ENCODE results near the gene PARD3. TPM values are rescaled to one million over a fixed set of nuclear protein-coding genes. Genes with fewer than 3 reads are reported as not detected.

The PARD3 gene
- total and polyA plus RNA-seq, 2 donors (not counting 3 experiments of a cell fraction or from before 2014, with no cell fraction given): 7.3 to 24.1 TPM

- Histone ChIP-seq H3K4me2 (ENCODE audit: insufficient read depth, low read length) (no peak overlapping the region), H3K79me2 (ENCODE audit: control insufficient read depth, insufficient read depth, low read length) (no peaks in the 10 kb centered on the region), H3K9me3 (replicated peaks; ENCODE audit: control insufficient read depth, insufficient read depth, low read length) (no peaks in the 10 kb centered on the region), H3K9ac (replicated peaks; ENCODE audit: extremely low read depth, insufficient read depth, low read length) (no peak overlapping the region), H3K27ac (ENCODE audit: insufficient read depth, low read depth, low read length) (no peak overlapping the region), H4K20me1 (replicated peaks; ENCODE audit: control insufficient read depth, extremely low read depth, insufficient read depth, low read length) (no peaks in the 10 kb centered on the region), H3K4me3 (replicated peaks in 1 of 3; ENCODE audit: insufficient read depth in 1 of 3, low read depth in 1 of 3, low read length in 3 of 3) (no peak overlapping the region), H2AFZ (ENCODE audit: low read depth, low read length) (no peak overlapping the region), H3K36me3 (ENCODE audit: control insufficient read depth in 2 of 2, extremely low read depth in 1 of 2, insufficient read depth in 2 of 2, low read length in 2 of 2) (no peaks in the 10 kb centered on the region), H3K4me1 (ENCODE audit: control insufficient read depth, extremely low read depth, insufficient read depth, low read length) (no peaks in the 10 kb centered on the region), H3K27me3 (ENCODE audit: control insufficient read depth in 2 of 2, insufficient read depth in 2 of 2, low read length in 2 of 2) (no peaks in the 10 kb centered on the region), H3K9me1 (replicated peaks; ENCODE audit: control insufficient read depth, extremely low read depth, insufficient read depth, low read length) (no peaks in the 10 kb centered on the region)
- TF ChIP-seq MAX (IDR thresholded peaks at IDR 0.05; ENCODE audit: insufficient read depth, insufficient read length): no peak
- no peak for TF ChIP-seq FOS (IDR thresholded peaks at IDR 0.05; ENCODE audit: borderline replicate concordance, insufficient read depth, low read length)
- TF ChIP-seq POLR2AphosphoS5 (IDR thresholded peaks at IDR 0.05; ENCODE audit: insufficient read depth, low read depth, low read length): no peak
- TF ChIP-seq JUN (IDR thresholded peaks at IDR 0.05; ENCODE audit: borderline replicate concordance, insufficient read depth, insufficient read length, low read depth): no peak
- no peak for TF ChIP-seq GATA2 (IDR thresholded peaks at IDR 0.05; ENCODE audit: insufficient read depth, insufficient read length, low read depth, low read length)
- no peak for TF ChIP-seq CTCF (IDR thresholded peaks at IDR 0.05; ENCODE audit: extremely low read depth in 1 of 2, insufficient read depth in 1 of 2, low read depth in 1 of 2, low read length in 2 of 2)
- no peak for TF ChIP-seq MYC (IDR thresholded peaks at IDR 0.05; ENCODE audit: low read depth, low read length)
- TF ChIP-seq EZH2 (IDR thresholded peaks at IDR 0.05; ENCODE audit: borderline replicate concordance, low read depth, low read length, severe bottlenecking): no peak
- TF ChIP-seq POLR2A (IDR thresholded peaks at IDR 0.05; ENCODE audit: low read depth, low read length): no peak
- no peak for FAIRE-seq
- no TSS peak for BruUV-seq (replicated peaks)
- POLR2A ChIA-PET: no interaction called here
- CTCF ChIA-PET: no interaction called here
- dilution Hi-C loops (cut with MboI; ENCODE audit: extremely low pct_ligation_motif_present, low sequenced_read_pairs) (no loop called here), intact Hi-C loops (cut with micrococcal nuclease) (no loop called here)
- DNase-seq (ENCODE audit: low read depth, low spot score): no peak
Measured at GRCh38 chr10:34547291-34547690, 267.8 kb downstream of the PARD3 start.
